GM21737 (cell line): Measurements from ENCODE around the gene CYBA.

Experiments
- ATAC-seq: cut with Tn5 transposase; IDR thresholded peaks from one replicate; pipeline ENCODE4 v1.9.1; 2021; ENCODE audit warnings: mild to moderate bottlenecking, moderate library complexity; ENCODE audit not compliant: unreplicated experiment

The CYBA gene

GRCh38 chr16:88650749-88651275 is at the start of gene CYBA:
Gene CYBA (minus strand): TSS chr16:88651053. CDS start chr16:88651013, 40 bp downstream.
- ATAC-seq: peak; percentile 57

GRCh38 chr16:88700322-88700635 is 49.4 kb upstream of the CYBA start:
- no peak for ATAC-seq

- no peak for ATAC-seq
Observed at GRCh38 chr16:88699180-88699579, 48.3 kb upstream of the CYBA start.

- ATAC-seq: no peak
Observed at GRCh38 chr16:88698646-88699045, 47.8 kb upstream of the CYBA start.

- no peak for ATAC-seq
Observed at GRCh38 chr16:88697831-88698615, 47.2 kb upstream of the CYBA start.

- ATAC-seq: no peak
Observed at GRCh38 chr16:88697116-88697830, 46.4 kb upstream of the CYBA start.

- no peak for ATAC-seq
Observed at GRCh38 chr16:88696441-88696840, 45.6 kb upstream of the CYBA start.

GRCh38 chr16:88695753-88696152 is 44.9 kb upstream of the CYBA start:
- no peak for ATAC-seq

GRCh38 chr16:88695218-88695617 is 44.4 kb upstream of the CYBA start:
- no peak for ATAC-seq

GRCh38 chr16:88694221-88695087 is 43.6 kb upstream of the CYBA start:
- ATAC-seq: no peak

- no peak for ATAC-seq
Observed at GRCh38 chr16:88693420-88694177, 42.7 kb upstream of the CYBA start.

- no peak for ATAC-seq
Observed at GRCh38 chr16:88692861-88693260, 42.0 kb upstream of the CYBA start.

GRCh38 chr16:88691924-88692560 is 41.2 kb upstream of the CYBA start:
- no peak for ATAC-seq

GRCh38 chr16:88691129-88691813 is 40.4 kb upstream of the CYBA start:
- no peak for ATAC-seq

- no peak for ATAC-seq
Observed at GRCh38 chr16:88690341-88691128, 39.7 kb upstream of the CYBA start.

- no peak for ATAC-seq
Observed at GRCh38 chr16:88688013-88688778, 37.3 kb upstream of the CYBA start.

- no peak for ATAC-seq
Observed at GRCh38 chr16:88687676-88688012, 36.8 kb upstream of the CYBA start.

GRCh38 chr16:88687254-88687576 is 36.4 kb upstream of the CYBA start:
- ATAC-seq: no peak
